Measurements from ENCODE around the gene KCNK17. TPM values are rescaled to one million over a fixed set of nuclear protein-coding genes. Genes with fewer than 3 reads are reported as not detected.

Gene KCNK17
- total RNA-seq, 1 experiment from 2014 or later: 1.2 TPM

GRCh38 chr6:39273406-39273821 lies 40.8 kb downstream of the KCNK17 start:
- H3K23me2 ChIP-seq (ENCODE audit: insufficient read length, low read depth, low read length, poor library complexity, severe bottlenecking): no peaks in the 10 kb centered on the region
- H3K4ac ChIP-seq (ENCODE audit: low read depth, low read length): no peak overlapping the region
- no peak overlapping the region for H2AFZ ChIP-seq (ENCODE audit: low read length)
- H2AK5ac ChIP-seq (ENCODE audit: insufficient read length, low read length): no peak overlapping the region
- Mint-ChIP-seq H3K27me3 (ENCODE audit: low read depth) (no peaks in the 10 kb centered on the region; the same call in 1 of the 2 replicates), H3K4me1 (peaks cover 49 to 50% of the 10 kb centered on the region in 2 experiments), H3K4me3 (0 out of 5 replicates have a peak overlapping the region, but pooled peaks of 1 of the 2 experiments have one; percentile 3), H3K9me3 (no peaks in the 10 kb centered on the region; a peak in 1 of 5 replicates), H3K27ac (peak overlapping the region in 2 of 3 experiments; percentile 2 to 29; a peak in 2 of 7 replicates), H3K36me3 (ENCODE audit: insufficient read depth in 1 of 3, low read depth in 3 of 3) (no peaks in the 10 kb centered on the region; a peak in 2 of 7 replicates)
- H2BK5ac ChIP-seq (ENCODE audit: insufficient read length, low read length): no peak overlapping the region
- no peak overlapping the region for H3K9ac ChIP-seq (ENCODE audit: extremely low read depth, insufficient read length, low read length)
- H3K27ac ChIP-seq (ENCODE audit: insufficient read length, low read depth, low read length): no peak overlapping the region
- H4K8ac ChIP-seq (replicated peaks; ENCODE audit: insufficient read length, low read depth, low read length): no peak overlapping the region
- no peak overlapping the region for H3T11ph ChIP-seq (ENCODE audit: low read length)
- H2BK120ac ChIP-seq (ENCODE audit: low read depth, low read length, poor library complexity, severe bottlenecking): no peak overlapping the region
- no peak overlapping the region for H3K23ac ChIP-seq (ENCODE audit: insufficient read length, low read depth, low read length)
- H4K91ac ChIP-seq (ENCODE audit: insufficient read length, low read depth, low read length): no peak overlapping the region
- WGBS (ENCODE audit: extremely low coverage, insufficient read length, low lambda C conversion rate): no CpG with 5 or more reads among the region's 6 CpGs
- no peaks in the 10 kb centered on the region for H4K20me1 ChIP-seq (ENCODE audit: control insufficient read depth, insufficient read depth, insufficient read length)
- H3K14ac ChIP-seq (ENCODE audit: insufficient read depth, low read length): peak overlapping the region; percentile 17; the same call in 1 of the 2 replicates
- no peak overlapping the region for H3K56ac ChIP-seq (ENCODE audit: insufficient read length, low read depth, low read length)
- no peak overlapping the region for H3K18ac ChIP-seq (ENCODE audit: insufficient read length, low read depth, low read length)
- no peak for TF ChIP-seq CTCF (conservative IDR thresholded peaks at IDR 0.05)
- H3K27me3 ChIP-seq (ENCODE audit: insufficient read depth, low read length): no peaks in the 10 kb centered on the region
- H4K5ac ChIP-seq (ENCODE audit: insufficient read length, low read depth, low read length): no peak overlapping the region
- no peak overlapping the region for H2BK15ac ChIP-seq (ENCODE audit: low read depth, low read length)
- no peaks in the 10 kb centered on the region for H3K9me3 ChIP-seq (ENCODE audit: control insufficient read depth, low read depth, low read length)
- peak; percentile 71 for DNase-seq
- H3K4me1 ChIP-seq (ENCODE audit: insufficient read depth, low read length): peaks cover 13% of the 10 kb centered on the region
- H2BK20ac ChIP-seq (ENCODE audit: low read depth, low read length, poor library complexity, severe bottlenecking): no peak overlapping the region
- no peaks in the 10 kb centered on the region for H3K79me1 ChIP-seq (ENCODE audit: insufficient read depth, low read depth, low read length, poor library complexity, severe bottlenecking)
- H3K79me2 ChIP-seq (ENCODE audit: insufficient read depth, low read length): no peaks in the 10 kb centered on the region
- H3K4me2 ChIP-seq (ENCODE audit: insufficient read depth, insufficient read length, low read length): no peak overlapping the region
- H2BK12ac ChIP-seq (ENCODE audit: insufficient read length, low read depth, low read length): no peak overlapping the region

All from H9 (cell line).